H1 (cell line): ENCODE data around the gene CD47. TPM values are rescaled to one million over a fixed set of nuclear protein-coding genes. Genes with fewer than 3 reads are reported as not detected.

Experiments used
- CTCF ChIA-PET: fragments of 300-600 bp; sonication (Branson Sonifier 250); formaldehyde crosslinking; loops from one replicate; lab custom pipeline; 2021; ENCODE audit not compliant: partially characterized antibody; lab: Charles Lee
- POLR2A ChIA-PET: fragments of 300-600 bp; sonication (Branson Sonifier 250); formaldehyde crosslinking; loops from one replicate; lab custom pipeline; 2021; ENCODE audit warnings: inconsistent platforms; ENCODE audit not compliant: partially characterized antibody; lab: Charles Lee
- DNase-seq, 2 experiments: peaks; one replicate each; pipeline versions ENCODE4 v3.0.0 to v3.0.0-alpha.2; 2010 to 2022; ENCODE audit warnings: low spot score in 2 of 2, low read depth in 1 of 2, mixed read lengths in 1 of 2
- FAIRE-seq: peaks from 2 replicates; lab custom pipeline; 2011; peaks lifted over from hg19 to GRCh38; lab: Jason Lieb, UNC
- H2AFZ ChIP-seq: 2 replicates; pipeline ENCODE4 v1.8.1; 2012; ENCODE audit warnings: low read length, inconsistent platforms
- H2AK5ac ChIP-seq: 2 replicates; pipeline ENCODE4 v1.6.1; 2013; ENCODE audit warnings: low read depth, low read length
- H2BK120ac ChIP-seq: replicated peaks from 2 replicates; pipeline ENCODE3; 2013; ENCODE audit warnings: low read depth, low read length, inconsistent platforms
- H2BK12ac ChIP-seq: 2 replicates; pipeline ENCODE4 v1.6.1; 2013; ENCODE audit warnings: low read depth, low read length
- H2BK15ac ChIP-seq: 2 replicates; pipeline ENCODE4 v1.6.1; 2013; ENCODE audit warnings: low read length
- H2BK20ac ChIP-seq: 2 replicates; pipeline ENCODE4 v1.6.1; 2013; ENCODE audit warnings: low read length
- H2BK5ac ChIP-seq: 2 replicates; pipeline ENCODE4 v1.6.1; 2013; ENCODE audit warnings: low read depth, low read length
- H3K14ac ChIP-seq: 2 replicates; pipeline ENCODE4 v1.6.1; 2013; ENCODE audit warnings: inconsistent platforms; ENCODE audit not compliant: insufficient read length
- H3K18ac ChIP-seq: 2 replicates; pipeline ENCODE4 v1.6.1; 2013; ENCODE audit warnings: low read length; ENCODE audit errors: extremely low read depth
- H3K23ac ChIP-seq: 2 replicates; pipeline ENCODE4 v1.6.1; 2013; ENCODE audit warnings: inconsistent platforms; ENCODE audit not compliant: insufficient read length
- H3K23me2 ChIP-seq: 2 replicates; pipeline ENCODE4 v1.6.1; 2013; ENCODE audit warnings: low read depth, low read length
- H3K27ac ChIP-seq: 2 replicates; pipeline ENCODE4 v1.6.1; 2011; ENCODE audit warnings: low read depth, low read length, inconsistent platforms
- H3K27me3 ChIP-seq, 4 experiments: replicated peaks in 1 of 4; 1 replicate in 1 of 4; 2 replicates in 3 of 4; pipeline versions ENCODE4 v1.6.1 to v1.8.1; 2011 to 2013; ENCODE audit warnings: low read length in 3 of 4, mild to moderate bottlenecking in 3 of 4, inconsistent platforms in 2 of 4, mixed read lengths in 2 of 4, moderate library complexity in 1 of 4; ENCODE audit not compliant: control insufficient read depth in 3 of 4, insufficient read depth in 3 of 4; ENCODE audit errors: extremely low read depth in 1 of 4
- H3K36me3 ChIP-seq, 4 experiments: 2 replicates each; pipeline versions ENCODE4 v1.6.1 to v1.8.1; 2011 to 2013; ENCODE audit warnings: mild to moderate bottlenecking in 4 of 4, low read length in 3 of 4, moderate library complexity in 2 of 4, control low read depth in 1 of 4, inconsistent platforms in 1 of 4; ENCODE audit not compliant: insufficient read depth in 4 of 4, control insufficient read depth in 2 of 4
- H3K4ac ChIP-seq: replicated peaks from 2 replicates; pipeline ENCODE3; 2013; ENCODE audit warnings: low read length, low read depth, mixed read lengths, inconsistent platforms; ENCODE audit not compliant: insufficient read length
- H3K4me1 ChIP-seq, 4 experiments: replicated peaks in 1 of 4; 1 replicate in 1 of 4; 2 replicates in 3 of 4; pipeline versions ENCODE4 v1.6.1 to v1.8.1; 2011 to 2013; ENCODE audit warnings: low read length in 3 of 4, inconsistent platforms in 2 of 4, mixed read lengths in 1 of 4; ENCODE audit not compliant: insufficient read depth in 4 of 4, control insufficient read depth in 3 of 4
- H3K4me2 ChIP-seq, 2 experiments: 2 replicates each; pipeline versions ENCODE4 v1.6.1 to v1.8.1; 2011 to 2013; ENCODE audit warnings: low read depth in 2 of 2, low read length in 2 of 2, control low read depth in 1 of 2, inconsistent platforms in 1 of 2, mild to moderate bottlenecking in 1 of 2; ENCODE audit not compliant: insufficient read depth in 1 of 2
- H3K4me3 ChIP-seq, 4 experiments: fragments of 200-600, 300-600 bp in 1 of 4; sonication (generic), shearing (Covaris generic), sonication (Bioruptor Twin) in 1 of 4; 2 replicates each; pipeline versions ENCODE4 v1.5.1 to v1.8.1; 2011 to 2016; ENCODE audit warnings: low read length in 4 of 4, low read depth in 3 of 4, control low read depth in 2 of 4, inconsistent platforms in 2 of 4, mild to moderate bottlenecking in 2 of 4, mixed read lengths in 1 of 4, moderate library complexity in 1 of 4; ENCODE audit not compliant: insufficient read depth in 2 of 4; ENCODE audit errors: extremely low read depth in 1 of 4
- H3K56ac ChIP-seq: replicated peaks from 2 replicates; pipeline ENCODE3; 2013; ENCODE audit warnings: low read depth, mild to moderate bottlenecking, mixed read lengths, low read length, inconsistent platforms; ENCODE audit not compliant: insufficient read length
- H3K79me1 ChIP-seq: 2 replicates; pipeline ENCODE4 v1.6.1; 2013; ENCODE audit warnings: low read depth, low read length, control low read depth
- H3K79me2 ChIP-seq, 2 experiments: 2 replicates each; pipeline versions ENCODE4 v1.6.1 to v1.8.1; 2012 to 2013; ENCODE audit warnings: low read length in 2 of 2, mild to moderate bottlenecking in 2 of 2, inconsistent platforms in 1 of 2; ENCODE audit not compliant: insufficient read depth in 2 of 2, control insufficient read depth in 1 of 2
- H3K9ac ChIP-seq, 4 experiments: replicated peaks in 1 of 4; 1 replicate in 1 of 4; 2 replicates in 3 of 4; pipeline versions ENCODE4 v1.6.1 to v1.8.1; 2011 to 2013; ENCODE audit warnings: low read depth in 3 of 4, low read length in 3 of 4, control low read depth in 2 of 4, mild to moderate bottlenecking in 2 of 4, moderate library complexity in 2 of 4, inconsistent platforms in 1 of 4; ENCODE audit errors: extremely low read depth in 1 of 4
- H3K9me3 ChIP-seq, 2 experiments: 2 replicates each; pipeline versions ENCODE4 v1.6.1 to v1.8.1; 2012 to 2013; ENCODE audit warnings: mild to moderate bottlenecking in 2 of 2, moderate library complexity in 2 of 2, control low read depth in 1 of 2, inconsistent platforms in 1 of 2, low read depth in 1 of 2, low read length in 1 of 2, mixed read lengths in 1 of 2; ENCODE audit not compliant: insufficient read depth in 2 of 2
- H4K20me1 ChIP-seq, 2 experiments: replicated peaks in 1 of 2; 2 replicates each; pipeline versions ENCODE3 to v1.8.1; 2011 to 2013; ENCODE audit warnings: inconsistent platforms in 2 of 2, low read length in 2 of 2, mild to moderate bottlenecking in 1 of 2; ENCODE audit not compliant: insufficient read depth in 2 of 2, control insufficient read depth in 1 of 2
- H4K5ac ChIP-seq: 2 replicates; pipeline ENCODE4 v1.6.1; 2013; ENCODE audit warnings: low read length, low read depth, mixed read lengths, inconsistent platforms; ENCODE audit not compliant: insufficient read length
- H4K8ac ChIP-seq: 2 replicates; pipeline ENCODE4 v1.8.0; 2013; ENCODE audit warnings: mild to moderate bottlenecking, moderate library complexity, low read length, inconsistent platforms; ENCODE audit not compliant: insufficient read depth; ENCODE audit errors: extremely low read depth
- H4K91ac ChIP-seq: replicated peaks from 2 replicates; pipeline ENCODE3; 2013; ENCODE audit warnings: low read length, mixed read lengths, inconsistent platforms; ENCODE audit not compliant: insufficient read length
- NRF1 ChIP-seq: IDR thresholded peaks from 2 replicates; pipeline ENCODE4 v1.6.1; 2011; ENCODE audit warnings: mild to moderate bottlenecking, low read depth, low read length, improper control_type of control experiment
- SP1 ChIP-seq: IDR thresholded peaks from 2 replicates; pipeline ENCODE4 v1.6.1; 2011; ENCODE audit warnings: low read depth, low read length
- whole genome bisulfite sequencing, 2 experiments: shearing (Covaris generic) in 1 of 2; methylation state at CpG; one replicate each; pipeline versions ENCODE4 v1.1.6 to v1.1.7; 2013 to 2015; ENCODE audit warnings: low lambda C conversion rate in 2 of 2, mixed read lengths in 2 of 2, inconsistent platforms in 1 of 2, low coverage in 1 of 2, missing lambda C conversion rate in 1 of 2; ENCODE audit not compliant: insufficient replicate concordance in 2 of 2, insufficient coverage in 1 of 2, insufficient read length in 1 of 2; ENCODE audit errors: extremely low coverage in 1 of 2, missing lambda C conversion rate in 1 of 2; 5-methylcytosine and 5-hydroxymethylcytosine counted together
- polyA plus RNA-seq, 7 experiments: library from polyadenylated mRNA; depleted of rRNA in 3 of 7; stranded (reverse) in 5 of 7; unstranded in 2 of 7; fragments of >200 nt in 5 of 7; fragments of 200-250 nt in 2 of 7; gene quantifications; 1 replicate in 5 of 7; 2 replicates in 1 of 7; 4 replicates in 1 of 7; pipeline versions ENCODE4 v1.2.1 to v1.2.3, GENCODE V29; 2011 to 2013; ENCODE audit warnings: missing spikeins in 2 of 7, mixed read lengths in 2 of 7
- total RNA-seq: library from RNA; stranded (reverse); fragmentation: NEBNext Ultra II Directional; extraction: Animal tissue kit (Norgen Biotek cat#: 25700); gene quantifications from 2 replicates; pipeline ENCODE4 v1.2.1, GENCODE V29; 2021

Gene CD47
- total and polyA plus RNA-seq, 2 of the 8 experiments (the other 6 are each of a cell fraction or from before 2014, with no cell fraction given): 14.4 to 19.3 TPM

GRCh38 chr3:107994956-107995715 lies 95.7 kb downstream of the CD47 start:
- H3K4ac ChIP-seq: no peak overlapping the region
- no peak for TF ChIP-seq SP1
- TF ChIP-seq NRF1: no peak

More at GRCh38 chr3:107994956-107995715, 95.7 kb downstream of the CD47 start:
- Histone ChIP-seq H4K20me1 (no peaks in the 10 kb centered on the region), H4K8ac (no peak overlapping the region), H2BK120ac (no peak overlapping the region), H3K4me3 (no peak overlapping the region), H3K9me3 (no peaks in the 10 kb centered on the region), H3K18ac (no peak overlapping the region), H3K9ac (no peak overlapping the region), H3K79me2 (no peaks in the 10 kb centered on the region), H3K27me3 (no peaks in the 10 kb centered on the region), H3K36me3 (no peaks in the 10 kb centered on the region), H3K23me2 (no peaks in the 10 kb centered on the region), H3K79me1 (no peaks in the 10 kb centered on the region), H2AK5ac (no peak overlapping the region), H3K23ac (no peak overlapping the region), H3K14ac (no peak overlapping the region), H3K4me1 (peaks cover 0 to 4% (median 2%) of the 10 kb centered on the region in 4 experiments; a peak in 5 of 7 replicates), H2AFZ (no peak overlapping the region), H2BK15ac (no peak overlapping the region), H4K5ac (no peak overlapping the region), H2BK5ac (no peak overlapping the region), H2BK20ac (no peak overlapping the region), H4K91ac (no peak overlapping the region), H3K27ac (no peak overlapping the region), H2BK12ac (no peak overlapping the region), H3K4me2 (no peak overlapping the region), H3K56ac (no peak overlapping the region)
- no peak for DNase-seq
- ChIA-PET CTCF (interaction anchor here (0.7 to 2.3 kb wide), 3 partner anchors 9 to 15 kb away, joined by 3 to 8 read pairs (median 3); no protein-coding TSS in a partner anchor), POLR2A (no interaction called here)
- no peak for FAIRE-seq
- WGBS, 2 experiments: 74% methylated on average over 4 of the region's 4 CpGs; no CpG with 5 or more reads in 1 of the 2 experiments
